ENCODE measurements around the gene ACKR1. TPM values are rescaled to one million over a fixed set of nuclear protein-coding genes. Genes with fewer than 3 reads are reported as not detected.

Gene ACKR1
- total RNA-seq, 1 donor from 2014 or later, result 8.1 TPM

- ATAC-seq (ENCODE audit: poor library complexity), result no peak
- no peak for DNase-seq
- intact Hi-C loops (cut with DNase I), result no loop called here
Measured at GRCh38 chr1:159184201-159184600, 20.5 kb upstream of the ACKR1 start.

GRCh38 chr1:159185121-159185520, 19.6 kb upstream of the ACKR1 start:
- intact Hi-C loops (cut with DNase I), result no loop called here
- ATAC-seq (ENCODE audit: poor library complexity) (no peak), DNase-seq (no peak)

GRCh38 chr1:159187033-159187432, 17.6 kb upstream of the ACKR1 start:
- DNase-seq (no peak), ATAC-seq (ENCODE audit: poor library complexity) (no peak)
- intact Hi-C loops (cut with DNase I), result no loop called here

GRCh38 chr1:159187647-159188374, 16.9 kb upstream of the ACKR1 start:
- intact Hi-C loops (cut with DNase I), result no loop called here

GRCh38 chr1:159188375-159188788, 16.3 kb upstream of the ACKR1 start:
- intact Hi-C loops (cut with DNase I), result no loop called here
- DNase-seq (peak; percentile 74), ATAC-seq (ENCODE audit: poor library complexity) (peak; percentile 95)

More at GRCh38 chr1:159187647-159188374, 16.9 kb upstream of the ACKR1 start:
- ATAC-seq (ENCODE audit: poor library complexity) (peak; percentile 81), DNase-seq (no peak)

- intact Hi-C loops (cut with DNase I), result no loop called here
- DNase-seq (no peak), ATAC-seq (ENCODE audit: poor library complexity) (no peak)
Measured at GRCh38 chr1:159190441-159190840, 14.2 kb upstream of the ACKR1 start.

- no peak for ATAC-seq (ENCODE audit: poor library complexity)
- DNase-seq, result no peak
- intact Hi-C loops (cut with DNase I), result no loop called here
Measured at GRCh38 chr1:159196543-159196942, 8.1 kb upstream of the ACKR1 start.

- intact Hi-C loops (cut with DNase I), result no loop called here
Measured at GRCh38 chr1:159197561-159198557, 6.8 kb upstream of the ACKR1 start.

GRCh38 chr1:159199901-159200300, 4.8 kb upstream of the ACKR1 start:
- ATAC-seq (ENCODE audit: poor library complexity) (no peak), DNase-seq (no peak)

More at GRCh38 chr1:159197561-159198557, 6.8 kb upstream of the ACKR1 start:
- ATAC-seq (ENCODE audit: poor library complexity), result peak; percentile 78
- DNase-seq, result peak; percentile 49

GRCh38 chr1:159200769-159201168, 3.9 kb upstream of the ACKR1 start:
- DNase-seq (no peak), ATAC-seq (ENCODE audit: poor library complexity) (no peak)
- intact Hi-C loops (cut with DNase I), result no loop called here

More at GRCh38 chr1:159199901-159200300, 4.8 kb upstream of the ACKR1 start:
- intact Hi-C loops (cut with DNase I), result no loop called here

GRCh38 chr1:159201642-159202041, 3.0 kb upstream of the ACKR1 start:
- intact Hi-C loops (cut with DNase I), result no loop called here
- ATAC-seq (ENCODE audit: poor library complexity) (no peak), DNase-seq (no peak)

GRCh38 chr1:159203610-159204009, 1.1 kb upstream of the ACKR1 start:
- no peak for DNase-seq
- no peak for ATAC-seq (ENCODE audit: poor library complexity)
- intact Hi-C loops (cut with DNase I), result no loop called here

- intact Hi-C loops (cut with DNase I), result no loop called here
- ATAC-seq (ENCODE audit: poor library complexity) (no peak), DNase-seq (no peak)
Measured at GRCh38 chr1:159205225-159205624, 550 bp downstream of the ACKR1 start.

GRCh38 chr1:159206110-159206509, 1.4 kb downstream of the ACKR1 start:
- ATAC-seq (ENCODE audit: poor library complexity) (no peak), DNase-seq (no peak)
- intact Hi-C loops (cut with DNase I), result no loop called here

- DNase-seq (no peak), ATAC-seq (ENCODE audit: poor library complexity) (no peak)
- intact Hi-C loops (cut with DNase I), result no loop called here
Measured at GRCh38 chr1:159207080-159207479, 2.4 kb downstream of the ACKR1 start.

- ATAC-seq (ENCODE audit: poor library complexity), result no peak
- intact Hi-C loops (cut with DNase I), result no loop called here
- DNase-seq, result no peak
Measured at GRCh38 chr1:159207774-159208173, 3.1 kb downstream of the ACKR1 start.

GRCh38 chr1:159208175-159208825, 3.6 kb downstream of the ACKR1 start:
- DNase-seq (no peak), ATAC-seq (ENCODE audit: poor library complexity) (no peak)
- intact Hi-C loops (cut with DNase I), result no loop called here

- intact Hi-C loops (cut with DNase I), result no loop called here
- DNase-seq (no peak), ATAC-seq (ENCODE audit: poor library complexity) (no peak)
Measured at GRCh38 chr1:159209061-159209460, 4.4 kb downstream of the ACKR1 start.
